IMR-90 (cell line): ENCODE measurements around the gene DDC. TPM values are rescaled to one million over a fixed set of nuclear protein-coding genes. Genes with fewer than 3 reads are reported as not detected.
"Not testable (repeated sequence)": the region's sequence is repeated elsewhere in the genome, so short reads cannot be mapped to it uniquely, and the experiment has no call there.

Experiments used
- ATAC-seq: fragments of 200-7000 bp; cut with Tn5 transposase; 2 replicates; pipeline ENCODE4 v1.9.1; 2020; ENCODE audit warnings: low read depth, mild to moderate bottlenecking, moderate library complexity
- BruUV-seq: library from RNA; stranded (reverse); fragments of 400-500 nt; replicated peaks from 2 replicates; lab custom pipeline; 2021; lab: Mats Ljungman, UMichigan
- CTCF ChIA-PET: fragments of 300-600 bp; formaldehyde crosslinking; extraction: SDS; loops from one replicate; lab custom pipeline; 2021; ENCODE audit warnings: antibody characterized with exemption; lab: Yijun Ruan, JAX
- POLR2A ChIA-PET: fragments of 300-600 bp; sonication (Branson Sonifier 250); formaldehyde crosslinking; loops from one replicate; lab custom pipeline; 2022; ENCODE audit warnings: antibody characterized with exemption; ENCODE audit not compliant: unreplicated experiment; lab: Charles Lee
- DNase-seq: peaks from one replicate; pipeline ENCODE4 v3.0.0; 2013
- H2AFZ ChIP-seq: replicated peaks from 2 replicates; pipeline ENCODE3; 2013; ENCODE audit warnings: low read length, mild to moderate bottlenecking; ENCODE audit not compliant: poor library complexity
- H2AK5ac ChIP-seq: 2 replicates; pipeline ENCODE4 v1.6.1; 2013; ENCODE audit warnings: low read depth, low read length, inconsistent platforms
- H2AK9ac ChIP-seq: replicated peaks from 2 replicates; pipeline ENCODE3; 2013; ENCODE audit warnings: mild to moderate bottlenecking, low read depth, low read length, moderate library complexity; ENCODE audit not compliant: poor library complexity
- H2BK120ac ChIP-seq: 2 replicates; pipeline ENCODE4 v1.6.1; 2013; ENCODE audit warnings: low read depth, low read length, inconsistent platforms
- H2BK15ac ChIP-seq: 3 replicates; pipeline ENCODE4 v1.6.1; 2013; ENCODE audit warnings: low read depth, low read length, inconsistent platforms
- H2BK20ac ChIP-seq: 2 replicates; pipeline ENCODE4 v1.6.1; 2013; ENCODE audit warnings: low read depth, mild to moderate bottlenecking, inconsistent platforms, low read length, moderate library complexity
- H2BK5ac ChIP-seq: 2 replicates; pipeline ENCODE4 v1.6.1; 2013; ENCODE audit warnings: mild to moderate bottlenecking, low read depth, low read length, inconsistent platforms; ENCODE audit not compliant: poor library complexity, severe bottlenecking
- H3K14ac ChIP-seq: replicated peaks from 2 replicates; pipeline ENCODE4 v1.6.1; 2013; ENCODE audit warnings: low read depth, low read length, inconsistent platforms
- H3K18ac ChIP-seq: 2 replicates; pipeline ENCODE4 v1.6.1; 2013; ENCODE audit warnings: low read depth, low read length, control low read depth
- H3K23ac ChIP-seq: 2 replicates; pipeline ENCODE4 v1.6.1; 2013; ENCODE audit warnings: low read depth, low read length, inconsistent platforms
- H3K27ac ChIP-seq: 2 replicates; pipeline ENCODE4 v1.5.1; 2013; ENCODE audit warnings: mild to moderate bottlenecking, control low read depth, low read length; ENCODE audit not compliant: insufficient read depth
- H3K27me3 ChIP-seq: 2 replicates; pipeline ENCODE4 v1.6.1; 2013; ENCODE audit warnings: low read length; ENCODE audit not compliant: control insufficient read depth, insufficient read depth
- H3K36me3 ChIP-seq: 2 replicates; pipeline ENCODE4 v1.6.1; 2013; ENCODE audit warnings: low read length, mixed read lengths; ENCODE audit not compliant: control insufficient read depth, insufficient read depth
- H3K4ac ChIP-seq: 2 replicates; pipeline ENCODE4 v1.6.1; 2013; ENCODE audit warnings: low read depth, low read length, inconsistent platforms
- H3K4me1 ChIP-seq: 2 replicates; pipeline ENCODE4 v1.6.1; 2013; ENCODE audit warnings: low read length, mixed read lengths; ENCODE audit not compliant: control insufficient read depth, insufficient read depth
- H3K4me2 ChIP-seq: 2 replicates; pipeline ENCODE4 v1.6.1; 2013; ENCODE audit warnings: low read depth, mild to moderate bottlenecking, control low read depth, low read length, moderate library complexity
- H3K4me3 ChIP-seq: 2 replicates; pipeline ENCODE4 v1.5.1; 2013; ENCODE audit warnings: low read depth, mild to moderate bottlenecking, control low read depth, low read length, moderate library complexity; ENCODE audit not compliant: insufficient read depth
- H3K56ac ChIP-seq: 2 replicates; pipeline ENCODE4 v1.6.1; 2013; ENCODE audit warnings: low read length, inconsistent platforms; ENCODE audit not compliant: insufficient read depth; ENCODE audit errors: extremely low read depth
- H3K79me1 ChIP-seq, 2 experiments: 2 replicates each; pipeline ENCODE4 v1.6.1; 2013; ENCODE audit warnings: low read length in 2 of 2, inconsistent platforms in 1 of 2, low read depth in 1 of 2
- H3K9ac ChIP-seq: 2 replicates; pipeline ENCODE4 v1.6.1; 2013; ENCODE audit warnings: low read depth, low read length, control low read depth
- H3K9me1 ChIP-seq: 2 replicates; pipeline ENCODE4 v1.6.1; 2013; ENCODE audit warnings: low read length, inconsistent platforms; ENCODE audit not compliant: insufficient read depth
- H3K9me3 ChIP-seq: 2 replicates; pipeline ENCODE4 v1.6.1; 2013; ENCODE audit warnings: low read length; ENCODE audit not compliant: control insufficient read depth, insufficient read depth
- H4K20me1 ChIP-seq: 2 replicates; pipeline ENCODE4 v1.6.1; 2013; ENCODE audit warnings: low read length, inconsistent platforms; ENCODE audit not compliant: insufficient read depth
- H4K5ac ChIP-seq: 2 replicates; pipeline ENCODE4 v1.6.1; 2013; ENCODE audit warnings: mild to moderate bottlenecking, low read depth, low read length, control low read depth
- H4K8ac ChIP-seq, 2 experiments: 2 replicates each; pipeline ENCODE4 v1.6.1; 2013; ENCODE audit warnings: low read depth in 2 of 2, low read length in 2 of 2, control low read depth in 1 of 2, inconsistent platforms in 1 of 2
- H4K91ac ChIP-seq: 2 replicates; pipeline ENCODE4 v1.6.1; 2013; ENCODE audit warnings: low read depth, low read length, inconsistent platforms; ENCODE audit not compliant: insufficient read depth
- BHLHE40 ChIP-seq: fragments of 150-350 bp; IDR thresholded peaks from 2 replicates; pipeline ENCODE4 v1.6.1; 2016; ENCODE audit warnings: mild to moderate bottlenecking, low read depth, low read length
- FOS ChIP-seq: fragments of 150-350 bp; IDR thresholded peaks from 2 replicates; pipeline ENCODE4 v1.6.1; 2016; ENCODE audit warnings: low read depth, low read length
- WGBS, 2 experiments: methylation state at CpG; one replicate each; pipeline versions ENCODE4 v1.1.5 to v1.1.7; 2013; ENCODE audit warnings: missing lambda C conversion rate in 2 of 2; ENCODE audit not compliant: insufficient read length in 1 of 2; ENCODE audit errors: extremely low coverage in 2 of 2; 5-methylcytosine and 5-hydroxymethylcytosine counted together
- dilution Hi-C: fragments of 300-500 bp; cut with HindIII; formaldehyde crosslinking; loops from one replicate; pipeline ENCODE4 v1.14.3; 2018; ENCODE audit warnings: low sequenced_read_pairs; ENCODE audit not compliant: unreplicated experiment
- in situ Hi-C: fragments of 300-500 bp; cut with MboI; formaldehyde crosslinking; loops from 3 replicates; pipeline ENCODE4 v1.14.3; 2019; ENCODE audit warnings: low sequenced_read_pairs, inconsistent platforms, mixed read lengths
- intact Hi-C: fragments of 100-400 bp; cut with micrococcal nuclease; formaldehyde crosslinking; loops from 2 replicates; pipeline ENCODE4 v1.10.0; 2022
- polyA plus RNA-seq, 3 experiments: library from polyadenylated mRNA; depleted of rRNA; stranded (reverse); fragments of >200 nt; gene quantifications; 2 replicates each; pipeline ENCODE4 v1.2.3, GENCODE V29; 2012; ENCODE audit warnings: low replicate concordance in 1 of 3
- total RNA-seq: library from RNA; depleted of rRNA; stranded (reverse); fragments of >200 nt; gene quantifications from 2 replicates; pipeline ENCODE4 v1.2.3, GENCODE V29; 2012
- TF ChIP-seq, protein P1 (sequence below): fragments of 150-350 bp; IDR thresholded peaks from 2 replicates; pipeline ENCODE4 v1.6.1; 2017; ENCODE audit warnings: mild to moderate bottlenecking, antibody characterized with exemption, low read length, low read depth

The DDC gene
- total and polyA plus RNA-seq, 2 of the 4 experiments (the other 2 are of a cell fraction): not detected

DNA sequence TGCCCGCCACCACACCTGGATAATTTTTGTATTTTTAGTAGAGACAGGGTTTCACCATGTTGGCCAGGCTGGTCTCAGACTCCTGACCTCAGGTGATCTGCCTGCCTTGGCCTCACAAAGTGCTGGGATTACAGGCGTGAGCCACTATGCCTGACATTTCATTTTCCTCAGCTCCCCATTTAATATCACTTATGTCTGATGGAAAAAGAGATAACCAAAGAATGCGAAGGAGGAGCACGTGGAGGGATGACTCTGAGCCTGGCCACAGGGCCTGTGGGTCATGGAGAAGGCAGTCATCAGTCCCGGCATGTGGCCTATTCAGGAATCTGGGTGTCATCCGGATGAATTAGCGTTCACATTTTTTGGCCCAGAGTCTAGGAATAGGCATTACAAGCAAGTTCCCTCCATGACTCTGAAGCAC lies 29.9 kb downstream of the DDC start:
- intact Hi-C loops, in situ Hi-C loops, H3K14ac ChIP-seq, H3K36me3 ChIP-seq, H3K9ac ChIP-seq, H4K8ac ChIP-seq, H4K20me1 ChIP-seq, H3K9me3 ChIP-seq, H3K18ac ChIP-seq, H2AK5ac ChIP-seq, POLR2A ChIA-PET, dilution Hi-C loops, H2AK9ac ChIP-seq, H3K4me3 ChIP-seq, H3K9me1 ChIP-seq, H4K5ac ChIP-seq, H3K4me1 ChIP-seq, H3K23ac ChIP-seq, H3K27ac ChIP-seq, H3K79me1 ChIP-seq, H3K56ac ChIP-seq, H3K4me2 ChIP-seq, BruUV-seq, H3K27me3 ChIP-seq: not testable (repeated sequence)
- Histone ChIP-seq H3K4ac (peak overlapping the region; percentile 57), H2BK5ac (peak overlapping the region; percentile 34), H4K91ac (peak overlapping the region; percentile 13; the same call in 1 of the 2 replicates), H2AFZ (peak overlapping the region; percentile 64), H2BK120ac (peak overlapping the region; percentile 38), H2BK20ac (peak overlapping the region; percentile 80), H2BK15ac (peak overlapping the region; percentile 62; the same call in 2 of the 3 replicates)
- ATAC-seq (peak; percentile 25), DNase-seq (peak; percentile 75)
- CTCF ChIA-PET: interaction anchor here (1.0 kb wide), 1 partner anchor 11 kb away, joined by 3 read pairs; no protein-coding TSS in a partner anchor
- WGBS, 2 experiments: 30% methylated on average over 2 of the region's 7 CpGs; no CpG with 5 or more reads in 1 of the 2 experiments
- peak; percentile 84 for TF ChIP-seq BHLHE40
- peak; percentile 23; the same call in 1 of the 2 replicates for TF ChIP-seq FOS
- TF ChIP-seq, protein P1, sequence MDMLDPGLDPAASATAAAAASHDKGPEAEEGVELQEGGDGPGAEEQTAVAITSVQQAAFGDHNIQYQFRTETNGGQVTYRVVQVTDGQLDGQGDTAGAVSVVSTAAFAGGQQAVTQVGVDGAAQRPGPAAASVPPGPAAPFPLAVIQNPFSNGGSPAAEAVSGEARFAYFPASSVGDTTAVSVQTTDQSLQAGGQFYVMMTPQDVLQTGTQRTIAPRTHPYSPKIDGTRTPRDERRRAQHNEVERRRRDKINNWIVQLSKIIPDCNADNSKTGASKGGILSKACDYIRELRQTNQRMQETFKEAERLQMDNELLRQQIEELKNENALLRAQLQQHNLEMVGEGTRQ: peak; percentile 85
